ENCODE results near the gene RFX5. TPM values are rescaled to one million over a fixed set of nuclear protein-coding genes. Genes with fewer than 3 reads are reported as not detected.

Gene RFX5
- polyA plus RNA-seq, 3 donors: 39.3 to 66.3 (median 43.5) TPM

DNA sequence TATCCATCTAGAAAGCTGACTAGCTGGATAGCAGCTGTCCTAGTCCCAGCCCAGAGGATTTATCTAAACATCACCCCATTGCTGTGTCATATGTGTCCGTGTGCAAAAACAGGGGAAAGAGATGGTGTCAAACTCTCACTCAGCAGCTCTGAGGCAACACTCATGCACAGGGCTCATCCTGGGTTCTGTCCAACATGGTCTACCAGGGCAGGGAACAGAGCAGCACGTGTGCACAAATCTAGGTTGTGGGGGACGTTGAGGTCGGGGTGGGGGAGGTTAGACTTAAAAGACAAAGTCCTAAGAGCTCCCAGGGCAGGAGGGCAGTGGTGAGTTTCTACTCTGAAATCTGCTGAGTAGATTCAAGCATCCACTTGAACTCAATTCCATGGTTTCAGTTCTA is 36.0 kb downstream of the RFX5 start:
- Histone ChIP-seq H2AFZ (ENCODE audit: insufficient read depth, low read depth, low read length, poor library complexity, severe bottlenecking) (no peak overlapping the region), H3K27ac (ENCODE audit: low read depth in 1 of 2, low read length in 2 of 2) (peak overlapping the region; percentile 50 to 93), H3K9ac (ENCODE audit: insufficient read depth, low read length, poor library complexity, severe bottlenecking) (peak overlapping the region; percentile 58), H3K4me3 (replicated peaks in 1 of 3; ENCODE audit: low read depth in 2 of 3, low read length in 3 of 3) (no peak overlapping the region), H3K36me3 (replicated peaks in 1 of 2; ENCODE audit: control insufficient read depth in 1 of 2, insufficient read depth in 2 of 2, low read length in 2 of 2) (peaks cover 97 to 98% of the 10 kb centered on the region in 2 donors), H4K20me1 (ENCODE audit: insufficient read depth, low read length) (peaks cover 78% of the 10 kb centered on the region), H3K4me1 (ENCODE audit: control insufficient read depth in 1 of 2, insufficient read depth in 2 of 2, low read length in 2 of 2) (peaks cover 18% of the 10 kb centered on the region in 2 donors), H3K4me2 (replicated peaks; ENCODE audit: extremely low read depth, low read length, poor library complexity, severe bottlenecking) (no peak overlapping the region), H3K27me3 (ENCODE audit: control insufficient read depth in 2 of 2, insufficient read depth in 2 of 2, low read length in 2 of 2) (no peaks in the 10 kb centered on the region), H3K79me2 (ENCODE audit: insufficient read depth, low read length) (peaks cover 66% of the 10 kb centered on the region), H3K9me3 (replicated peaks in 1 of 2; ENCODE audit: control insufficient read depth in 1 of 2, insufficient read depth in 1 of 2, low read length in 2 of 2) (no peaks in the 10 kb centered on the region)
- peaks cover 90 to 96% of the 10 kb centered on the region in 2 donors for H3K36me3 Mint-ChIP-seq
- H3K27ac Mint-ChIP-seq: peak overlapping the region; percentile 88 to 99 (median 97)
- peaks cover 0 to 2% (median 0%) of the 10 kb centered on the region in 3 donors for H3K27me3 Mint-ChIP-seq (ENCODE audit: low read depth in 3 of 3)
- peaks cover 0 to 5% (median 0%) of the 10 kb centered on the region in 7 donors for H3K9me3 Mint-ChIP-seq
- 100% methylated on average over 1 of the region's 4 CpGs for WGBS (ENCODE audit: insufficient coverage)
- peaks cover 24% of the 10 kb centered on the region for H3K4me1 Mint-ChIP-seq
- H3K4me3 Mint-ChIP-seq: peak overlapping the region in 1 of 2 donors; percentile 31
- TF ChIP-seq, protein P1, sequence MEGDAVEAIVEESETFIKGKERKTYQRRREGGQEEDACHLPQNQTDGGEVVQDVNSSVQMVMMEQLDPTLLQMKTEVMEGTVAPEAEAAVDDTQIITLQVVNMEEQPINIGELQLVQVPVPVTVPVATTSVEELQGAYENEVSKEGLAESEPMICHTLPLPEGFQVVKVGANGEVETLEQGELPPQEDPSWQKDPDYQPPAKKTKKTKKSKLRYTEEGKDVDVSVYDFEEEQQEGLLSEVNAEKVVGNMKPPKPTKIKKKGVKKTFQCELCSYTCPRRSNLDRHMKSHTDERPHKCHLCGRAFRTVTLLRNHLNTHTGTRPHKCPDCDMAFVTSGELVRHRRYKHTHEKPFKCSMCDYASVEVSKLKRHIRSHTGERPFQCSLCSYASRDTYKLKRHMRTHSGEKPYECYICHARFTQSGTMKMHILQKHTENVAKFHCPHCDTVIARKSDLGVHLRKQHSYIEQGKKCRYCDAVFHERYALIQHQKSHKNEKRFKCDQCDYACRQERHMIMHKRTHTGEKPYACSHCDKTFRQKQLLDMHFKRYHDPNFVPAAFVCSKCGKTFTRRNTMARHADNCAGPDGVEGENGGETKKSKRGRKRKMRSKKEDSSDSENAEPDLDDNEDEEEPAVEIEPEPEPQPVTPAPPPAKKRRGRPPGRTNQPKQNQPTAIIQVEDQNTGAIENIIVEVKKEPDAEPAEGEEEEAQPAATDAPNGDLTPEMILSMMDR (IDR thresholded peaks at IDR 0.05): no peak
- peak in 1 of 3 donors; percentile 13 for DNase-seq
- intact Hi-C loops (cut with micrococcal nuclease): loop anchor here in 1 of 2 donors (2.0 kb wide), 1 partner anchor 16 kb away; the partner anchor contains the start of gene PI4KB

DNA sequence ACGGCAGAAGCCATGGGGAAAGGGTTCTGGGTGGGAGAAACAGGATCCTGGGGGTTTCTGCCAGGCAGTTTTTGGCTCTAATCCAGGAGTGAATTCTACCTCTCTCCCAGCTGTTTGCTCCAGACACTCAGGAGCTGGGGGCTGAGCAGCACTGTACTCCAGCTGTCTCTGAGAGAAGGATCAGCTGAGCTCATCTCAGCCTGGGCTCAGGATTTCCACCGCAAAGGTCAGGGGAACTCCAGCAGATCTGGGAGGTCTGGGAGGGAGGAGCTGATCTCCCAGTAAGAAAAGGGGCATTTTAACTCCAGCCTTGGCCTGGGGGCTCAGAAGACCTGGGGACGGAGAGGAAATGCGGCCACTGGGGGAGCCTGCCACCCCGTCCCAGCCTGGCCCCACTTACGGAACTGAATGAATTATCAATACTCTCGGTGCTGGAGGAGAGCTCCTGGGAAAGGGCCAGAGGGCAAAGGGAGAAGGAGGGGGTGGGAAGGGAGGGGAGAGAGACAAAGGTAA is 37.2 kb downstream of the RFX5 start:
- peaks cover 97 to 98% of the 10 kb centered on the region in 2 donors for H3K36me3 ChIP-seq (replicated peaks in 1 of 2; ENCODE audit: control insufficient read depth in 1 of 2, insufficient read depth in 2 of 2, low read length in 2 of 2)
- H3K27me3 ChIP-seq (ENCODE audit: control insufficient read depth in 2 of 2, insufficient read depth in 2 of 2, low read length in 2 of 2): no peaks in the 10 kb centered on the region
- no peaks in the 10 kb centered on the region for H3K9me3 ChIP-seq (replicated peaks in 1 of 2; ENCODE audit: control insufficient read depth in 1 of 2, insufficient read depth in 1 of 2, low read length in 2 of 2)
- H3K27me3 Mint-ChIP-seq (ENCODE audit: low read depth in 3 of 3): peaks cover 0 to 2% (median 0%) of the 10 kb centered on the region in 3 donors
- WGBS (ENCODE audit: insufficient coverage): 93% methylated on average over 5 of the region's 7 CpGs
- H3K4me3 Mint-ChIP-seq: no peak overlapping the region
- H3K4me1 ChIP-seq (ENCODE audit: control insufficient read depth in 1 of 2, insufficient read depth in 2 of 2, low read length in 2 of 2): peaks cover 18% of the 10 kb centered on the region in 2 donors
- H3K27ac Mint-ChIP-seq: peak overlapping the region in 5 of 7 donors; percentile 65 to 98 (median 88)
- intact Hi-C loops (cut with micrococcal nuclease): loop anchor here in 1 of 2 donors (2.0 kb wide), 1 partner anchor 17 kb away; the partner anchor contains the start of gene PI4KB
- H3K9ac ChIP-seq (ENCODE audit: insufficient read depth, low read length, poor library complexity, severe bottlenecking): no peak overlapping the region
- H3K9me3 Mint-ChIP-seq: peaks cover 0 to 2% (median 0%) of the 10 kb centered on the region in 7 donors
- peaks cover 67% of the 10 kb centered on the region for H4K20me1 ChIP-seq (ENCODE audit: insufficient read depth, low read length)
- no peak overlapping the region for H3K4me2 ChIP-seq (replicated peaks; ENCODE audit: extremely low read depth, low read length, poor library complexity, severe bottlenecking)
- peaks cover 90 to 96% of the 10 kb centered on the region in 2 donors for H3K36me3 Mint-ChIP-seq
- H3K4me3 ChIP-seq (replicated peaks in 1 of 3; ENCODE audit: low read depth in 2 of 3, low read length in 3 of 3): no peak overlapping the region
- H3K27ac ChIP-seq (ENCODE audit: low read depth in 1 of 2, low read length in 2 of 2): peak overlapping the region in 1 of 2 donors; percentile 93
- H3K4me1 Mint-ChIP-seq: peaks cover 24% of the 10 kb centered on the region
- no peak for DNase-seq
- TF ChIP-seq, protein P1 (IDR thresholded peaks at IDR 0.05): no peak
- no peak overlapping the region for H2AFZ ChIP-seq (ENCODE audit: insufficient read depth, low read depth, low read length, poor library complexity, severe bottlenecking)
- H3K79me2 ChIP-seq (ENCODE audit: insufficient read depth, low read length): peaks cover 57% of the 10 kb centered on the region

All from CD14-positive monocyte (primary cell).